ENCODE measurements around the gene PTDSS2. TPM values are rescaled to one million over a fixed set of nuclear protein-coding genes. Genes with fewer than 3 reads are reported as not detected.

PTDSS2 gene
- total and polyA plus RNA-seq, 2 experiments from 2014 or later: 22.7 to 145 TPM

DNA sequence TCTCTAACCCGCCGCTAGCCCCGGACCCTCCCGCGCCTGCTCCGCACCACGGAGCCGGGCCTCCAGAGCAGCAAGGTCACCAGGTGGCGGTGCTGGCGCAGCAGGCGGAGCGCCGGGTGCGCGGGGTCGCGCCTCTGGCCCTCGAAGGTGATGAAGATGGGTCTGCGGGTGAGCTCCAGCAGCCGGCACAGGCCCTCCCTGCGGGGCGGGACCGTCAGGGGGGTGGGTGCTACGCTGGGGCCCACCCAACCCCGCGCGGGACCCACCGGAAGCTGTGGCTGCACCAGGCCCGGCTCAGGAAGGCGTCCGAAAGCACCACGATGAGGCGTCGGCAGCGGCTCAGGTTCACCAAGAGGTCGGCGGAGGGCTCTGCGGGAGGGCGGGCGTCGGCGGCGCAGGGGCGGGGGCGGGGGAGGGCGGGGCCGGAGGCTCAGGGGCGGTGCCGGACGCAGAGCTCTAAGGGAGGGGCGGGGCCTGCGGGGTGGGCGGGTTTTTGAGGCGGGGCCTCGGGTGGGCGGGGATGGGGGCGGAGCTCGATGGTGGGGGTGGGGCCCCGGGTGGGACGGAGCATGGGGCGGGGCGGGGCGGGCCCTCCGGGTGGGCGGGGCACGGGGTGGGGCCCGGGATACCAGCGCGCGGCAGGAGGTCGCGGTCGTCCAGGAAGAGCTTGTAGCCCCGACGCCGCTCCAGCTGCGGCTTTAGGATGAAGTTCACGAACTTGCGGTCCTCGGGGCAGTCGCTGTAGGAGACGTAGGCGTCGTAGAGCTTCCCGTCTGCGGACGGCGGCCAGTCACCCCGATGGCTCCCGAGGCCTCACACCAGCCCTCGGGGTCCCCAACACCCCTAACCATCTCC lies 43.1 kb upstream of the PTDSS2 start:
- H3K4me1 ChIP-seq (ENCODE audit: insufficient read depth): no peaks in the 10 kb centered on the region
- H3K4me3 ChIP-seq: peak overlapping the region; percentile 59
- H3K9me2 ChIP-seq (ENCODE audit: insufficient read depth): no peaks in the 10 kb centered on the region
- Mint-ChIP-seq H3K27ac (no peak overlapping the region), H3K4me3 (peak overlapping the region; percentile 27), H3K27me3 (ENCODE audit: insufficient read depth, low read depth, poor library complexity) (peaks cover 8% of the 10 kb centered on the region), H3K36me3 (ENCODE audit: low read depth) (no peaks in the 10 kb centered on the region; the same call in 2 of the 3 replicates), H3K9me3 (peaks cover 10% of the 10 kb centered on the region; the same call in 2 of the 3 replicates), H3K4me1 (no peaks in the 10 kb centered on the region; the same call in 2 of the 3 replicates)
- H3K27ac ChIP-seq (ENCODE audit: low read depth): no peak overlapping the region
- no peaks in the 10 kb centered on the region for H3K36me3 ChIP-seq (ENCODE audit: insufficient read depth)
- ATAC-seq (peak; percentile 72), DNase-seq (ENCODE audit: low spot score) (peak; percentile 96)
- H3K27me3 ChIP-seq (ENCODE audit: insufficient read depth): no peaks in the 10 kb centered on the region
- peak overlapping the region; percentile 80 for H3K4me2 ChIP-seq
- no peak for TF ChIP-seq ZNF331 (CRISPR knock-in tag; IDR thresholded peaks at IDR 0.05; ENCODE audit: low read depth)
- TF ChIP-seq JUNB (IDR thresholded peaks at IDR 0.05; ENCODE audit: unreplicated experiment): no peak
- no peak for TF ChIP-seq EZH2 (IDR thresholded peaks at IDR 0.05; ENCODE audit: low read depth, unreplicated experiment)
- TF ChIP-seq CREB1 (CRISPR knock-in tag; IDR thresholded peaks at IDR 0.05; ENCODE audit: low read depth): no peak
- TF ChIP-seq, protein P1, sequence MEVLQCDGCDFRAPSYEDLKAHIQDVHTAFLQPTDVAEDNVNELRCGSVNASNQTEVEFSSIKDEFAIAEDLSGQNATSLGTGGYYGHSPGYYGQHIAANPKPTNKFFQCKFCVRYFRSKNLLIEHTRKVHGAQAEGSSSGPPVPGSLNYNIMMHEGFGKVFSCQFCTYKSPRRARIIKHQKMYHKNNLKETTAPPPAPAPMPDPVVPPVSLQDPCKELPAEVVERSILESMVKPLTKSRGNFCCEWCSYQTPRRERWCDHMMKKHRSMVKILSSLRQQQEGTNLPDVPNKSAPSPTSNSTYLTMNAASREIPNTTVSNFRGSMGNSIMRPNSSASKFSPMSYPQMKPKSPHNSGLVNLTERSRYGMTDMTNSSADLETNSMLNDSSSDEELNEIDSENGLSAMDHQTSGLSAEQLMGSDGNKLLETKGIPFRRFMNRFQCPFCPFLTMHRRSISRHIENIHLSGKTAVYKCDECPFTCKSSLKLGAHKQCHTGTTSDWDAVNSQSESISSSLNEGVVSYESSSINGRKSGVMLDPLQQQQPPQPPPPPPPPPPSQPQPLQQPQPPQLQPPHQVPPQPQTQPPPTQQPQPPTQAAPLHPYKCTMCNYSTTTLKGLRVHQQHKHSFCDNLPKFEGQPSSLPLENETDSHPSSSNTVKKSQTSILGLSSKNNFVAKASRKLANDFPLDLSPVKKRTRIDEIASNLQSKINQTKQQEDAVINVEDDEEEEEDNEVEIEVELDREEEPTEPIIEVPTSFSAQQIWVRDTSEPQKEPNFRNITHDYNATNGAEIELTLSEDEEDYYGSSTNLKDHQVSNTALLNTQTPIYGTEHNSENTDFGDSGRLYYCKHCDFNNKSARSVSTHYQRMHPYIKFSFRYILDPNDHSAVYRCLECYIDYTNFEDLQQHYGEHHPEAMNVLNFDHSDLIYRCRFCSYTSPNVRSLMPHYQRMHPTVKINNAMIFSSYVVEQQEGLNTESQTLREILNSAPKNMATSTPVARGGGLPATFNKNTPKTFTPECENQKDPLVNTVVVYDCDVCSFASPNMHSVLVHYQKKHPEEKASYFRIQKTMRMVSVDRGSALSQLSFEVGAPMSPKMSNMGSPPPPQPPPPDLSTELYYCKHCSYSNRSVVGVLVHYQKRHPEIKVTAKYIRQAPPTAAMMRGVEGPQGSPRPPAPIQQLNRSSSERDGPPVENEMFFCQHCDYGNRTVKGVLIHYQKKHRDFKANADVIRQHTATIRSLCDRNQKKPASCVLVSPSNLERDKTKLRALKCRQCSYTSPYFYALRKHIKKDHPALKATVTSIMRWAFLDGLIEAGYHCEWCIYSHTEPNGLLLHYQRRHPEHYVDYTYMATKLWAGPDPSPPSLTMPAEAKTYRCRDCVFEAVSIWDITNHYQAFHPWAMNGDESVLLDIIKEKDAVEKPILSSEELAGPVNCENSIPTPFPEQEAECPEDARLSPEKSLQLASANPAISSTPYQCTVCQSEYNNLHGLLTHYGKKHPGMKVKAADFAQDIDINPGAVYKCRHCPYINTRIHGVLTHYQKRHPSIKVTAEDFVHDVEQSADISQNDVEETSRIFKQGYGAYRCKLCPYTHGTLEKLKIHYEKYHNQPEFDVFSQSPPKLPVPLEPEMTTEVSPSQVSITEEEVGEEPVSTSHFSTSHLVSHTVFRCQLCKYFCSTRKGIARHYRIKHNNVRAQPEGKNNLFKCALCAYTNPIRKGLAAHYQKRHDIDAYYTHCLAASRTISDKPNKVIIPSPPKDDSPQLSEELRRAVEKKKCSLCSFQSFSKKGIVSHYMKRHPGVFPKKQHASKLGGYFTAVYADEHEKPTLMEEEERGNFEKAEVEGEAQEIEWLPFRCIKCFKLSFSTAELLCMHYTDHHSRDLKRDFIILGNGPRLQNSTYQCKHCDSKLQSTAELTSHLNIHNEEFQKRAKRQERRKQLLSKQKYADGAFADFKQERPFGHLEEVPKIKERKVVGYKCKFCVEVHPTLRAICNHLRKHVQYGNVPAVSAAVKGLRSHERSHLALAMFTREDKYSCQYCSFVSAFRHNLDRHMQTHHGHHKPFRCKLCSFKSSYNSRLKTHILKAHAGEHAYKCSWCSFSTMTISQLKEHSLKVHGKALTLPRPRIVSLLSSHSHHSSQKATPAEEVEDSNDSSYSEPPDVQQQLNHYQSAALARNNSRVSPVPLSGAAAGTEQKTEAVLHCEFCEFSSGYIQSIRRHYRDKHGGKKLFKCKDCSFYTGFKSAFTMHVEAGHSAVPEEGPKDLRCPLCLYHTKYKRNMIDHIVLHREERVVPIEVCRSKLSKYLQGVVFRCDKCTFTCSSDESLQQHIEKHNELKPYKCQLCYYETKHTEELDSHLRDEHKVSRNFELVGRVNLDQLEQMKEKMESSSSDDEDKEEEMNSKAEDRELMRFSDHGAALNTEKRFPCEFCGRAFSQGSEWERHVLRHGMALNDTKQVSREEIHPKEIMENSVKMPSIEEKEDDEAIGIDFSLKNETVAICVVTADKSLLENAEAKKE (CRISPR knock-in tag; IDR thresholded peaks at IDR 0.05): no peak
- TF ChIP-seq, protein P2, sequence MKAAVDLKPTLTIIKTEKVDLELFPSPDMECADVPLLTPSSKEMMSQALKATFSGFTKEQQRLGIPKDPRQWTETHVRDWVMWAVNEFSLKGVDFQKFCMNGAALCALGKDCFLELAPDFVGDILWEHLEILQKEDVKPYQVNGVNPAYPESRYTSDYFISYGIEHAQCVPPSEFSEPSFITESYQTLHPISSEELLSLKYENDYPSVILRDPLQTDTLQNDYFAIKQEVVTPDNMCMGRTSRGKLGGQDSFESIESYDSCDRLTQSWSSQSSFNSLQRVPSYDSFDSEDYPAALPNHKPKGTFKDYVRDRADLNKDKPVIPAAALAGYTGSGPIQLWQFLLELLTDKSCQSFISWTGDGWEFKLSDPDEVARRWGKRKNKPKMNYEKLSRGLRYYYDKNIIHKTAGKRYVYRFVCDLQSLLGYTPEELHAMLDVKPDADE (IDR thresholded peaks at IDR 0.05): no peak
- TF ChIP-seq NANOG (IDR thresholded peaks at IDR 0.05; ENCODE audit: borderline replicate concordance): no peak
- no peak for TF ChIP-seq STAT1 (IDR thresholded peaks at IDR 0.05; ENCODE audit: unreplicated experiment)
- TF ChIP-seq, protein P3, sequence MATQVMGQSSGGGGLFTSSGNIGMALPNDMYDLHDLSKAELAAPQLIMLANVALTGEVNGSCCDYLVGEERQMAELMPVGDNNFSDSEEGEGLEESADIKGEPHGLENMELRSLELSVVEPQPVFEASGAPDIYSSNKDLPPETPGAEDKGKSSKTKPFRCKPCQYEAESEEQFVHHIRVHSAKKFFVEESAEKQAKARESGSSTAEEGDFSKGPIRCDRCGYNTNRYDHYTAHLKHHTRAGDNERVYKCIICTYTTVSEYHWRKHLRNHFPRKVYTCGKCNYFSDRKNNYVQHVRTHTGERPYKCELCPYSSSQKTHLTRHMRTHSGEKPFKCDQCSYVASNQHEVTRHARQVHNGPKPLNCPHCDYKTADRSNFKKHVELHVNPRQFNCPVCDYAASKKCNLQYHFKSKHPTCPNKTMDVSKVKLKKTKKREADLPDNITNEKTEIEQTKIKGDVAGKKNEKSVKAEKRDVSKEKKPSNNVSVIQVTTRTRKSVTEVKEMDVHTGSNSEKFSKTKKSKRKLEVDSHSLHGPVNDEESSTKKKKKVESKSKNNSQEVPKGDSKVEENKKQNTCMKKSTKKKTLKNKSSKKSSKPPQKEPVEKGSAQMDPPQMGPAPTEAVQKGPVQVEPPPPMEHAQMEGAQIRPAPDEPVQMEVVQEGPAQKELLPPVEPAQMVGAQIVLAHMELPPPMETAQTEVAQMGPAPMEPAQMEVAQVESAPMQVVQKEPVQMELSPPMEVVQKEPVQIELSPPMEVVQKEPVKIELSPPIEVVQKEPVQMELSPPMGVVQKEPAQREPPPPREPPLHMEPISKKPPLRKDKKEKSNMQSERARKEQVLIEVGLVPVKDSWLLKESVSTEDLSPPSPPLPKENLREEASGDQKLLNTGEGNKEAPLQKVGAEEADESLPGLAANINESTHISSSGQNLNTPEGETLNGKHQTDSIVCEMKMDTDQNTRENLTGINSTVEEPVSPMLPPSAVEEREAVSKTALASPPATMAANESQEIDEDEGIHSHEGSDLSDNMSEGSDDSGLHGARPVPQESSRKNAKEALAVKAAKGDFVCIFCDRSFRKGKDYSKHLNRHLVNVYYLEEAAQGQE (IDR thresholded peaks at IDR 0.05; ENCODE audit: unreplicated experiment): no peak
- TF ChIP-seq, protein P4, sequence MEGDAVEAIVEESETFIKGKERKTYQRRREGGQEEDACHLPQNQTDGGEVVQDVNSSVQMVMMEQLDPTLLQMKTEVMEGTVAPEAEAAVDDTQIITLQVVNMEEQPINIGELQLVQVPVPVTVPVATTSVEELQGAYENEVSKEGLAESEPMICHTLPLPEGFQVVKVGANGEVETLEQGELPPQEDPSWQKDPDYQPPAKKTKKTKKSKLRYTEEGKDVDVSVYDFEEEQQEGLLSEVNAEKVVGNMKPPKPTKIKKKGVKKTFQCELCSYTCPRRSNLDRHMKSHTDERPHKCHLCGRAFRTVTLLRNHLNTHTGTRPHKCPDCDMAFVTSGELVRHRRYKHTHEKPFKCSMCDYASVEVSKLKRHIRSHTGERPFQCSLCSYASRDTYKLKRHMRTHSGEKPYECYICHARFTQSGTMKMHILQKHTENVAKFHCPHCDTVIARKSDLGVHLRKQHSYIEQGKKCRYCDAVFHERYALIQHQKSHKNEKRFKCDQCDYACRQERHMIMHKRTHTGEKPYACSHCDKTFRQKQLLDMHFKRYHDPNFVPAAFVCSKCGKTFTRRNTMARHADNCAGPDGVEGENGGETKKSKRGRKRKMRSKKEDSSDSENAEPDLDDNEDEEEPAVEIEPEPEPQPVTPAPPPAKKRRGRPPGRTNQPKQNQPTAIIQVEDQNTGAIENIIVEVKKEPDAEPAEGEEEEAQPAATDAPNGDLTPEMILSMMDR (conservative IDR thresholded peaks at IDR 0.05; ENCODE audit: low read depth in 2 of 2): peak in 1 of 2 experiments; percentile 56; a peak in 2 of 4 replicates
- TF ChIP-seq ZNF114 (CRISPR knock-in tag; IDR thresholded peaks at IDR 0.05): no peak
- TF ChIP-seq POLR2AphosphoS5 (IDR thresholded peaks at IDR 0.05; ENCODE audit: low read depth): peak; percentile 43
- TF ChIP-seq EZH2phosphoT487 (IDR thresholded peaks at IDR 0.05; ENCODE audit: unreplicated experiment): no peak
- no peak overlapping the region for H2AFZ ChIP-seq
- no peaks in the 10 kb centered on the region for H3K79me2 ChIP-seq (replicated peaks; ENCODE audit: insufficient read depth)
- H4K20me1 ChIP-seq (replicated peaks; ENCODE audit: insufficient read depth): no peaks in the 10 kb centered on the region; the same call in 1 of the 2 replicates
- no peaks in the 10 kb centered on the region for H3F3A ChIP-seq (replicated peaks; ENCODE audit: low read depth)

Data from GM23338 (cell line).